H9 (cell line): ENCODE results near the gene TBC1D22A. TPM values are rescaled to one million over a fixed set of nuclear protein-coding genes. Genes with fewer than 3 reads are reported as not detected.

ENCODE experiments used
- DNase-seq: peaks from one replicate; pipeline ENCODE4 v3.0.0-alpha.2; 2017
- H2AFZ ChIP-seq: one replicate; pipeline ENCODE4 v1.6.1; 2013; ENCODE audit warnings: mild to moderate bottlenecking, low read length, control low read depth, moderate library complexity
- H2AK5ac ChIP-seq: 2 replicates; pipeline ENCODE4 v1.6.1; 2013; ENCODE audit warnings: low read length, control low read depth, mixed read lengths; ENCODE audit not compliant: insufficient read length
- H2BK120ac ChIP-seq: one replicate; pipeline ENCODE4 v1.6.1; 2013; ENCODE audit warnings: low read depth, mild to moderate bottlenecking, low read length, control low read depth, inconsistent platforms; ENCODE audit not compliant: poor library complexity, severe bottlenecking
- H2BK12ac ChIP-seq: 2 replicates; pipeline ENCODE4 v1.6.1; 2013; ENCODE audit warnings: low read length, control low read depth, mixed read lengths, low read depth; ENCODE audit not compliant: insufficient read length
- H2BK15ac ChIP-seq: 2 replicates; pipeline ENCODE4 v1.6.1; 2013; ENCODE audit warnings: low read depth, low read length, control low read depth
- H2BK20ac ChIP-seq: one replicate; pipeline ENCODE4 v1.6.1; 2013; ENCODE audit warnings: low read depth, mild to moderate bottlenecking, low read length, control low read depth, inconsistent platforms; ENCODE audit not compliant: poor library complexity, severe bottlenecking
- H2BK5ac ChIP-seq: 2 replicates; pipeline ENCODE4 v1.6.1; 2013; ENCODE audit warnings: low read length, control low read depth, mixed read lengths; ENCODE audit not compliant: insufficient read length
- H3K14ac ChIP-seq: 2 replicates; pipeline ENCODE4 v1.6.1; 2013; ENCODE audit warnings: low read length, control low read depth; ENCODE audit not compliant: insufficient read depth
- H3K18ac ChIP-seq: 2 replicates; pipeline ENCODE4 v1.6.1; 2013; ENCODE audit warnings: low read depth, mild to moderate bottlenecking, mixed read lengths, low read length, control low read depth; ENCODE audit not compliant: insufficient read length
- H3K23ac ChIP-seq: 2 replicates; pipeline ENCODE4 v1.6.1; 2013; ENCODE audit warnings: low read length, control low read depth, mixed read lengths, low read depth; ENCODE audit not compliant: insufficient read length
- H3K23me2 ChIP-seq: 2 replicates; pipeline ENCODE4 v1.6.1; 2013; ENCODE audit warnings: low read depth, mild to moderate bottlenecking, mixed read lengths, low read length, control low read depth; ENCODE audit not compliant: insufficient read length, poor library complexity, severe bottlenecking
- H3K27ac ChIP-seq: 2 replicates; pipeline ENCODE4 v1.5.1; 2013; ENCODE audit warnings: low read length, control low read depth, mixed read lengths, low read depth; ENCODE audit not compliant: insufficient read length
- H3K27me3 ChIP-seq: 2 replicates; pipeline ENCODE4 v1.6.1; 2013; ENCODE audit warnings: low read length, control low read depth, inconsistent platforms; ENCODE audit not compliant: insufficient read depth
- H3K4ac ChIP-seq: 2 replicates; pipeline ENCODE4 v1.6.1; 2013; ENCODE audit warnings: low read depth, mild to moderate bottlenecking, control low read depth, inconsistent platforms, low read length, moderate library complexity
- H3K4me1 ChIP-seq: 2 replicates; pipeline ENCODE4 v1.6.1; 2013; ENCODE audit warnings: low read length, control low read depth, inconsistent platforms; ENCODE audit not compliant: insufficient read depth
- H3K4me2 ChIP-seq: 2 replicates; pipeline ENCODE4 v1.6.1; 2013; ENCODE audit warnings: low read length, control low read depth, mixed read lengths; ENCODE audit not compliant: insufficient read length, insufficient read depth
- H3K56ac ChIP-seq: 2 replicates; pipeline ENCODE4 v1.6.1; 2013; ENCODE audit warnings: low read depth, mild to moderate bottlenecking, mixed read lengths, low read length, control low read depth; ENCODE audit not compliant: insufficient read length
- H3K79me1 ChIP-seq: 2 replicates; pipeline ENCODE4 v1.6.1; 2013; ENCODE audit warnings: low read depth, mild to moderate bottlenecking, moderate library complexity, low read length, control low read depth, inconsistent platforms; ENCODE audit not compliant: insufficient read depth, poor library complexity, severe bottlenecking
- H3K79me2 ChIP-seq: 2 replicates; pipeline ENCODE4 v1.6.1; 2013; ENCODE audit warnings: low read length, control low read depth, inconsistent platforms; ENCODE audit not compliant: insufficient read depth
- H3K9ac ChIP-seq: 2 replicates; pipeline ENCODE4 v1.6.1; 2013; ENCODE audit warnings: low read length, control low read depth, mixed read lengths; ENCODE audit not compliant: insufficient read length; ENCODE audit errors: extremely low read depth
- H3K9me3 ChIP-seq: one replicate; pipeline ENCODE4 v1.6.1; 2013; ENCODE audit warnings: low read depth, low read length, inconsistent platforms; ENCODE audit not compliant: control insufficient read depth
- H3T11ph ChIP-seq: one replicate; pipeline ENCODE4 v1.6.1; 2013; ENCODE audit warnings: mild to moderate bottlenecking, low read length, control low read depth, inconsistent platforms
- H4K20me1 ChIP-seq: one replicate; pipeline ENCODE4 v1.6.1; 2013; ENCODE audit not compliant: control insufficient read depth, insufficient read length, insufficient read depth
- H4K5ac ChIP-seq: 2 replicates; pipeline ENCODE4 v1.6.1; 2013; ENCODE audit warnings: low read depth, mild to moderate bottlenecking, mixed read lengths, low read length, control low read depth; ENCODE audit not compliant: insufficient read length
- H4K8ac ChIP-seq: replicated peaks from 2 replicates; pipeline ENCODE4 v1.6.1; 2013; ENCODE audit warnings: low read length, control low read depth, mixed read lengths, low read depth; ENCODE audit not compliant: insufficient read length
- H4K91ac ChIP-seq: 2 replicates; pipeline ENCODE4 v1.6.1; 2013; ENCODE audit warnings: low read depth, mild to moderate bottlenecking, moderate library complexity, mixed read lengths, low read length, control low read depth; ENCODE audit not compliant: insufficient read length
- H3K27ac Mint-ChIP-seq, 3 experiments: 2 replicates in 2 of 3; 3 replicates in 1 of 3; pipeline ENCODE4 v1.8.0; 2020 to 2021; ENCODE audit warnings: mixed read lengths in 3 of 3, mild to moderate bottlenecking in 1 of 3, moderate library complexity in 1 of 3
- H3K27me3 Mint-ChIP-seq: 2 replicates; pipeline ENCODE4 v1.8.0; 2021; ENCODE audit warnings: low read depth, mild to moderate bottlenecking, moderate library complexity, mixed read lengths
- H3K36me3 Mint-ChIP-seq, 3 experiments: 2 replicates in 2 of 3; 3 replicates in 1 of 3; pipeline ENCODE4 v1.8.0; 2020 to 2021; ENCODE audit warnings: low read depth in 3 of 3, mixed read lengths in 3 of 3; ENCODE audit not compliant: insufficient read depth in 1 of 3
- H3K4me1 Mint-ChIP-seq, 2 experiments: 2 replicates each; pipeline ENCODE4 v1.8.0; 2020; ENCODE audit warnings: mixed read lengths in 2 of 2
- H3K4me3 Mint-ChIP-seq, 2 experiments: 2 replicates in 1 of 2; 3 replicates in 1 of 2; pipeline ENCODE4 v1.8.0; 2020 to 2021; ENCODE audit warnings: mild to moderate bottlenecking in 2 of 2, mixed read lengths in 2 of 2, moderate library complexity in 1 of 2
- H3K9me3 Mint-ChIP-seq, 2 experiments: 2 replicates in 1 of 2; 3 replicates in 1 of 2; pipeline ENCODE4 v1.8.0; 2020; ENCODE audit warnings: mild to moderate bottlenecking in 2 of 2, mixed read lengths in 2 of 2, moderate library complexity in 1 of 2
- CTCF ChIP-seq: fragments of 200-600 bp; sonication (generic); conservative IDR thresholded peaks from 3 replicates; pipeline ENCODE4 v1.8.0; 2021; ENCODE audit warnings: antibody characterized with exemption, mild to moderate bottlenecking
- WGBS: extraction: QIAGEN DNeasy Blood & Tissue Kit; methylation state at CpG from one replicate; pipeline ENCODE4 v1.1.7; 2013; ENCODE audit warnings: missing lambda C conversion rate, low lambda C conversion rate, mixed read lengths; ENCODE audit not compliant: insufficient read length; ENCODE audit errors: extremely low coverage; 5-methylcytosine and 5-hydroxymethylcytosine counted together
- total RNA-seq: library from RNA; stranded (reverse); gene quantifications from 2 replicates; pipeline ENCODE4 v1.2.1, GENCODE V29; 2021

TBC1D22A gene
- total RNA-seq, 1 experiment from 2014 or later = 20.8 TPM

- no peak overlapping the region for H2BK20ac ChIP-seq
- H4K91ac ChIP-seq = no peak overlapping the region
- no peak overlapping the region for H3T11ph ChIP-seq
- no peak overlapping the region for H2BK15ac ChIP-seq
- H3K14ac ChIP-seq = no peak overlapping the region
- H3K4me1 ChIP-seq = no peaks in the 10 kb centered on the region; the same call in 1 of the 2 replicates
- Mint-ChIP-seq H3K4me1 (peaks cover 27 to 35% of the 10 kb centered on the region in 2 experiments), H3K27ac (no peak overlapping the region), H3K27me3 (no peaks in the 10 kb centered on the region), H3K36me3 (no peaks in the 10 kb centered on the region; a peak in 2 of 7 replicates), H3K4me3 (no peak overlapping the region), H3K9me3 (no peaks in the 10 kb centered on the region)
- no peaks in the 10 kb centered on the region for H4K20me1 ChIP-seq
- H3K9me3 ChIP-seq = no peaks in the 10 kb centered on the region
- H3K4ac ChIP-seq = no peak overlapping the region
- no peak overlapping the region for H3K27ac ChIP-seq
- H3K23ac ChIP-seq = no peak overlapping the region
- no peak overlapping the region for H3K4me2 ChIP-seq
- H3K79me1 ChIP-seq = peaks cover 6% of the 10 kb centered on the region
- no peak overlapping the region for H2AFZ ChIP-seq
- H4K8ac ChIP-seq = no peak overlapping the region
- H3K23me2 ChIP-seq = peaks cover 2% of the 10 kb centered on the region
- DNase-seq = no peak
- H2BK120ac ChIP-seq = no peak overlapping the region
- no peak overlapping the region for H3K18ac ChIP-seq
- H3K27me3 ChIP-seq = no peaks in the 10 kb centered on the region
- WGBS = no CpG with 5 or more reads among the region's 4 CpGs
- H3K9ac ChIP-seq = no peak overlapping the region
- H3K56ac ChIP-seq = no peak overlapping the region
- peaks cover 13% of the 10 kb centered on the region; the same call in 1 of the 2 replicates for H3K79me2 ChIP-seq
- no peak overlapping the region for H2BK12ac ChIP-seq
- no peak for TF ChIP-seq CTCF
- H2AK5ac ChIP-seq = no peak overlapping the region
- no peak overlapping the region for H2BK5ac ChIP-seq
- H4K5ac ChIP-seq = no peak overlapping the region
Measured at GRCh38 chr22:46779023-46779422, 16.6 kb downstream of the TBC1D22A start.
